CD4-positive, alpha-beta T cell treated with Interleukin-10 for 1 hour (primary cell): ENCODE data around the gene ZNF610.

Experiments
- DNase-seq: peaks from one replicate; pipeline ENCODE4 v3.0.0-alpha.2; 2020

The ZNF610 gene

DNA sequence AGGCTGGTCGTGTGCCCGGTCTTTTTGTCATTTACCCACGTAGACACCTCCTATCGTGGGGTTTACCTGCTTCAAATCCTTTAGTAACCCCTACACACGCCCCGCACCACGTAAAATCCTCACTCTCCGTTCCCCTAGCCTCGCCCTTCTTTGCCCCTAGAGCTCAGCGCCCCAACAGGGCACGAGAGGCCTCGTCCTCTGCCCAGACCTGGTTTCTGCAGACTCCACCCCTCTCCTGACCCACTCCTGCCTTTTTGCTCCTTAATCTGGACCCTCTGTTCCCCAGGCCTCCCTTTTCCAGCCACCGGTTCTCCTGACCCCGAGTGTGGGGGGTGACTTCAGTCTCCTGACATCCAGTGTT lies 62.0 kb downstream of the ZNF610 start:
- DNase-seq: no peak

GRCh38 chr19:52410276-52410675 lies 74.2 kb downstream of the ZNF610 start:
- DNase-seq: no peak

DNA sequence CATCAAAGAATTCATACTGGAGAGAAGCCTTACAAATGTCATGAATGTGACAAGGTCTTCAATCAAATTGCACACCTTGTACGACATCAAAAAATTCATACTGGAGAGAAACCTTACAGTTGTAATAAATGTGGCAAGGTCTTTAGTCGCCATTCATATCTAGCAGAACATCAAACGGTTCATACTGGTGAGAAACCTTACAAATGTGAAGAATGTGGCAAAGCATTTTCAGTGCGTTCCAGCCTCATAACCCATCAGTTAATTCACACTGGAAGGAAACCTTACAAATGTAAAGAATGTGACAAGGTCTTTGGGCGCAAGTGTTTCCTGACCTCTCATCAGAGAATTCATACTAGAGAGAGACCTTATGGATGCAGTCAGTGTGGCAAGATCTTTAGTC lies 79.7 kb downstream of the ZNF610 start:
- no peak for DNase-seq
